D721Med (cell line): ENCODE measurements around the gene ZNF664.

ENCODE experiments used
- DNase-seq: peaks from one replicate; pipeline ENCODE4 v3.0.0; 2011; ENCODE audit warnings: low spot score; ENCODE audit not compliant: insufficient read length
- FAIRE-seq: peaks from 2 replicates; lab custom pipeline; 2011; peaks lifted over from hg19 to GRCh38; lab: Jason Lieb, UNC
- CTCF ChIP-seq: IDR thresholded peaks from 2 replicates; pipeline ENCODE4 v1.5.1; 2012; ENCODE audit warnings: mild to moderate bottlenecking, control low read depth; ENCODE audit not compliant: insufficient read depth; ENCODE audit errors: missing control alignments

The ZNF664 gene

GRCh38 chr12:123931686-123932321 lies 41.2 kb upstream of the ZNF664 start:
- TF ChIP-seq CTCF, result no peak
- no peak for FAIRE-seq

GRCh38 chr12:123933214-123933613 lies 39.8 kb upstream of the ZNF664 start:
- FAIRE-seq, result no peak
- no peak for TF ChIP-seq CTCF
- no peak for DNase-seq

More at GRCh38 chr12:123931686-123932321, 41.2 kb upstream of the ZNF664 start:
- no peak for DNase-seq

GRCh38 chr12:123934016-123934620 lies 38.9 kb upstream of the ZNF664 start:
- no peak for TF ChIP-seq CTCF
- no peak for DNase-seq
- no peak for FAIRE-seq

GRCh38 chr12:123934829-123935228 lies 38.2 kb upstream of the ZNF664 start:
- DNase-seq (no peak), FAIRE-seq (no peak)
- TF ChIP-seq CTCF, result no peak

- no peak for DNase-seq
- TF ChIP-seq CTCF, result no peak
- no peak for FAIRE-seq
Observed at GRCh38 chr12:123935956-123936355, 37.1 kb upstream of the ZNF664 start.

GRCh38 chr12:123936471-123936870 lies 36.5 kb upstream of the ZNF664 start:
- no peak for DNase-seq

More at GRCh38 chr12:123936471-123936870, 36.5 kb upstream of the ZNF664 start:
- TF ChIP-seq CTCF, result no peak
- no peak for FAIRE-seq
